Progenitor cell of endocrine pancreas (in vitro differentiated cells): ENCODE data around the gene H19. TPM values are rescaled to one million over a fixed set of nuclear protein-coding genes. Genes with fewer than 3 reads are reported as not detected.

Experiments
- DNase-seq: peaks from one replicate; pipeline ENCODE4 v3.0.0; 2021; ENCODE audit warnings: low spot score; ENCODE audit not compliant: unreplicated experiment
- H3K27ac Mint-ChIP-seq: 2 replicates; pipeline ENCODE4 v1.8.0; 2021; ENCODE audit warnings: mild to moderate bottlenecking, moderate library complexity, mixed read lengths
- H3K27me3 Mint-ChIP-seq: 2 replicates; pipeline ENCODE4 v1.8.0; 2021; ENCODE audit warnings: mixed read lengths
- H3K36me3 Mint-ChIP-seq: 2 replicates; pipeline ENCODE4 v1.8.0; 2022; ENCODE audit warnings: mixed read lengths; ENCODE audit not compliant: insufficient read depth
- H3K4me1 Mint-ChIP-seq: 2 replicates; pipeline ENCODE4 v1.8.0; 2021; ENCODE audit warnings: low read depth, mixed read lengths
- H3K4me3 Mint-ChIP-seq: 2 replicates; pipeline ENCODE4 v1.8.0; 2021; ENCODE audit warnings: low read depth, mild to moderate bottlenecking, moderate library complexity, mixed read lengths
- H3K9me3 Mint-ChIP-seq: 2 replicates; pipeline ENCODE4 v1.8.0; 2021; ENCODE audit warnings: low read depth, mixed read lengths
- CTCF ChIP-seq: fragments of 200-600 bp; sonication (generic); IDR thresholded peaks from one replicate; pipeline ENCODE4 v1.5.0; 2021; ENCODE audit warnings: antibody characterized with exemption, mild to moderate bottlenecking; ENCODE audit not compliant: unreplicated experiment
- total RNA-seq: library from RNA; stranded (reverse); gene quantifications from 2 replicates; pipeline ENCODE4 v1.2.1, GENCODE V29; 2021

H19 gene
- total RNA-seq, 1 donor from 2014 or later, result 19,743 TPM

- H3K4me3 Mint-ChIP-seq, result no peak overlapping the region
- no peaks in the 10 kb centered on the region for H3K27me3 Mint-ChIP-seq
- H3K9me3 Mint-ChIP-seq, result no peaks in the 10 kb centered on the region
- TF ChIP-seq CTCF, result no peak
- no peak for DNase-seq
- H3K27ac Mint-ChIP-seq, result no peak overlapping the region
- no peaks in the 10 kb centered on the region for H3K4me1 Mint-ChIP-seq
- H3K36me3 Mint-ChIP-seq, result no peaks in the 10 kb centered on the region
Measured at GRCh38 chr11:1987024-1987423, 10.6 kb downstream of the H19 start.

DNA sequence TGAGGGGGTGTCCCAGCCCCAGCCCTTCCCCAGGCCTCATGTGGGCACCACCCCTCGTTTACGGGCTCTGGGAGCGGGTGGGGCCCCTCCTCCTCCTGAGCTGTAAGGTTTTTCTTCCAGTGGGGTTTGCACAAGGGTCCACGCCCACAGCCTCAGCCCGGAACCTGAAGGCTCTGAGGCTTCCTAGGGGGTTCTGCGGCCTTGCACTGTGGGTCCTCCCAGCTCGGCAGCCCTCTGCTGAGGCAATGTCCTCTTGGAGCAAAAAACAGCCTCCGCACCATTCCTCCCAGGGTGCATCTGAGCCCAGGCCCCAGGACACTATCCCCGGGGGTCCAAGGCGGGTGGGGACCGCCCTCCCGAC, 14.1 kb downstream of the H19 start:
- Mint-ChIP-seq H3K9me3 (no peaks in the 10 kb centered on the region), H3K4me1 (no peaks in the 10 kb centered on the region), H3K36me3 (no peaks in the 10 kb centered on the region), H3K4me3 (no peak overlapping the region), H3K27ac (no peak overlapping the region), H3K27me3 (no peaks in the 10 kb centered on the region)
- TF ChIP-seq CTCF, result no peak
- DNase-seq, result no peak

DNA sequence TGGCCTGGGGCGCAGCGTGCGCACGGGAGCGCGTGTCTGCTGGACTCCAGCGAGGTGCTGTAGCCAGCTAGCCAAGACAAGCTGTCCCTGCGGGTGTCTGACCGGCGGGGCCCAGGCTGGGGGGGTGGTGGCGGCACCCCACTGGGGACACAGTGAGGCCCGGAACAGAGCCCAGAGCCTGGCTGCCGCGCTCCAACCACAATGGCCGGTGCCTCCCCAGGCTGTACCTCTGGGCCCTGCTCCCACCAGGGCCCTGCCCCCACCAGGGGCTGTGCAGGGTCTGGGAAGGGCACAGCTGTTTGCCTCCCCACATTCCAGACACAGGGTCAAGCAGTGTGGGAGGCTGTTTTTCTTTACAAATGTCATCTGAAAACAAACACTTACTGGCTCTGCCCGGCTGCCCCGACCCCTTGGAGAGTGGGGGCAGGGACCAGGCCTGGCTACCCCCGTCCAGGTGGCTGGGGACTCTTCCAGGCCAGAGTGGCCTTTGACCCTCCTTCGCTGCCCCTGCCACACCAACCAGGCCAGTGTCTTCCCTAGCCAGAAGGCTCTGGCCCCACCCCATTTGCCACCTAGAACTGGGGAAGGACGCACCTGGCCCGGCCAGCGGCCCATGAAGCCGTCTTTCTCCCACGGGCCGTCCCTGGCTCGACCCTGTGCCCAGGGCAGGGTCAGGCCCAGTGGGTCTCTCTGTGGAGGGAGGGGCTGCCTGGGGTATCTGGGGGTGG, 14.6 kb downstream of the H19 start:
- no peaks in the 10 kb centered on the region for H3K9me3 Mint-ChIP-seq
- no peak overlapping the region for H3K27ac Mint-ChIP-seq
- no peaks in the 10 kb centered on the region for H3K36me3 Mint-ChIP-seq
- no peak for TF ChIP-seq CTCF
- H3K4me3 Mint-ChIP-seq, result no peak overlapping the region
- H3K27me3 Mint-ChIP-seq, result no peaks in the 10 kb centered on the region
- DNase-seq, result no peak
- H3K4me1 Mint-ChIP-seq, result no peaks in the 10 kb centered on the region

GRCh38 chr11:1979607-1980006, 18.0 kb downstream of the H19 start:
- Mint-ChIP-seq H3K4me3 (no peak overlapping the region), H3K27me3 (no peaks in the 10 kb centered on the region), H3K36me3 (no peaks in the 10 kb centered on the region), H3K4me1 (no peaks in the 10 kb centered on the region), H3K9me3 (no peaks in the 10 kb centered on the region), H3K27ac (no peak overlapping the region)
- no peak for DNase-seq
- TF ChIP-seq CTCF, result no peak

- no peaks in the 10 kb centered on the region for H3K9me3 Mint-ChIP-seq
- H3K4me3 Mint-ChIP-seq, result no peak overlapping the region
- no peaks in the 10 kb centered on the region for H3K27me3 Mint-ChIP-seq
- TF ChIP-seq CTCF, result no peak
- H3K27ac Mint-ChIP-seq, result no peak overlapping the region
- H3K4me1 Mint-ChIP-seq, result no peaks in the 10 kb centered on the region
- no peak for DNase-seq
- H3K36me3 Mint-ChIP-seq, result no peaks in the 10 kb centered on the region
Measured at GRCh38 chr11:1978720-1979473, 18.7 kb downstream of the H19 start.
